HEK293 (cell line): ENCODE results near the gene STK11.

Source experiments
- BCL11A ChIP-seq: fragments of 450-650 bp; formaldehyde crosslinking; IDR thresholded peaks from 2 replicates; pipeline ENCODE4 v1.5.1; 2016; ENCODE audit warnings: low read depth, missing biosample characterization, missing genetic modification characterization
- CTCF ChIP-seq: fragments of 450-650 bp; formaldehyde crosslinking; IDR thresholded peaks from 2 replicates; pipeline ENCODE4 v1.5.1; 2016; ENCODE audit warnings: missing biosample characterization, missing genetic modification characterization
- EGR2 ChIP-seq: fragments of 450-650 bp; formaldehyde crosslinking; IDR thresholded peaks from 2 replicates; pipeline ENCODE4 v1.5.1; 2016; ENCODE audit warnings: low read depth, missing biosample characterization, missing genetic modification characterization
- HIC1 ChIP-seq: fragments of 450-650 bp; formaldehyde crosslinking; IDR thresholded peaks from 2 replicates; pipeline ENCODE4 v1.5.1; 2016; ENCODE audit warnings: missing biosample characterization, missing genetic modification characterization
- KLF10 ChIP-seq: fragments of 450-650 bp; IDR thresholded peaks from 2 replicates; pipeline ENCODE4 v1.5.1; 2018; ENCODE audit warnings: missing biosample characterization, mild to moderate bottlenecking, missing genetic modification characterization
- KLF16 ChIP-seq: fragments of 450-650 bp; formaldehyde crosslinking; IDR thresholded peaks from 2 replicates; pipeline ENCODE4 v1.5.1; 2017; ENCODE audit warnings: missing biosample characterization, missing genetic modification characterization
- PATZ1 ChIP-seq: fragments of 450-650 bp; formaldehyde crosslinking; IDR thresholded peaks from 2 replicates; pipeline ENCODE4 v1.5.1; 2016; ENCODE audit warnings: missing biosample characterization, missing genetic modification characterization
- PRDM1 ChIP-seq: fragments of 450-650 bp; formaldehyde crosslinking; IDR thresholded peaks from 2 replicates; pipeline ENCODE4; 2016; ENCODE audit warnings: missing biosample characterization, missing genetic modification characterization
- PRDM10 ChIP-seq: fragments of 450-650 bp; formaldehyde crosslinking; IDR thresholded peaks from 2 replicates; pipeline ENCODE4 v1.5.1; 2016; ENCODE audit warnings: missing biosample characterization, missing genetic modification characterization
- SP3 ChIP-seq: fragments of 450-650 bp; formaldehyde crosslinking; IDR thresholded peaks from 2 replicates; pipeline ENCODE4 v1.5.1; 2016; ENCODE audit warnings: missing biosample characterization, missing genetic modification characterization
- SP7 ChIP-seq: fragments of 450-650 bp; formaldehyde crosslinking; IDR thresholded peaks from 2 replicates; pipeline ENCODE4 v1.5.1; 2016; ENCODE audit warnings: missing biosample characterization, missing genetic modification characterization
- ZBTB20 ChIP-seq: fragments of 450-650 bp; formaldehyde crosslinking; IDR thresholded peaks from 2 replicates; pipeline ENCODE4 v1.5.1; 2016; ENCODE audit warnings: missing biosample characterization, missing genetic modification characterization
- ZBTB21 ChIP-seq: fragments of 450-650 bp; formaldehyde crosslinking; IDR thresholded peaks from 2 replicates; pipeline ENCODE4 v1.5.1; 2017; ENCODE audit warnings: missing biosample characterization, missing genetic modification characterization
- ZEB2 ChIP-seq: fragments of 450-650 bp; formaldehyde crosslinking; IDR thresholded peaks from 2 replicates; pipeline ENCODE4 v1.5.1; 2016; ENCODE audit warnings: missing biosample characterization, missing genetic modification characterization
- ZIC2 ChIP-seq: fragments of 450-650 bp; formaldehyde crosslinking; IDR thresholded peaks from 2 replicates; pipeline ENCODE4 v1.5.1; 2016; ENCODE audit warnings: missing biosample characterization, missing genetic modification characterization
- ZNF121 ChIP-seq: fragments of 450-650 bp; formaldehyde crosslinking; IDR thresholded peaks from 2 replicates; pipeline ENCODE4 v1.5.1; 2016; ENCODE audit warnings: missing biosample characterization, missing genetic modification characterization
- ZNF184 ChIP-seq: fragments of 450-650 bp; IDR thresholded peaks from 2 replicates; pipeline ENCODE4 v1.5.1; 2018; ENCODE audit warnings: missing biosample characterization, mild to moderate bottlenecking, missing genetic modification characterization
- ZNF239 ChIP-seq: fragments of 450-650 bp; formaldehyde crosslinking; IDR thresholded peaks from 2 replicates; pipeline ENCODE4 v1.5.1; 2016; ENCODE audit warnings: missing biosample characterization, missing genetic modification characterization
- ZNF24 ChIP-seq: fragments of 450-650 bp; formaldehyde crosslinking; IDR thresholded peaks from 2 replicates; pipeline ENCODE4 v1.5.1; 2016; ENCODE audit warnings: missing biosample characterization, missing genetic modification characterization
- ZNF302 ChIP-seq: fragments of 450-650 bp; formaldehyde crosslinking; IDR thresholded peaks from 2 replicates; pipeline ENCODE4 v1.5.1; 2016; ENCODE audit warnings: missing biosample characterization, missing genetic modification characterization, low read depth
- ZNF341 ChIP-seq: fragments of 450-650 bp; formaldehyde crosslinking; IDR thresholded peaks from 2 replicates; pipeline ENCODE4; 2016; ENCODE audit warnings: low read depth, missing biosample characterization, missing genetic modification characterization
- ZNF426 ChIP-seq: fragments of 450-650 bp; formaldehyde crosslinking; IDR thresholded peaks from 2 replicates; pipeline ENCODE4 v1.5.1; 2017; ENCODE audit warnings: missing biosample characterization, missing genetic modification characterization, mild to moderate bottlenecking, inconsistent platforms, moderate library complexity
- ZNF561 ChIP-seq: fragments of 450-650 bp; IDR thresholded peaks from 2 replicates; pipeline ENCODE4 v1.5.1; 2018; ENCODE audit warnings: missing biosample characterization, missing genetic modification characterization, borderline replicate concordance
- ZNF571 ChIP-seq: fragments of 450-650 bp; formaldehyde crosslinking; IDR thresholded peaks from 2 replicates; pipeline ENCODE4 v1.5.0; 2017; ENCODE audit warnings: missing biosample characterization, missing genetic modification characterization
- ZNF596 ChIP-seq: fragments of 450-650 bp; IDR thresholded peaks from 2 replicates; pipeline ENCODE4 v1.5.0; 2018; ENCODE audit warnings: missing biosample characterization, mild to moderate bottlenecking, missing genetic modification characterization, moderate library complexity
- ZNF600 ChIP-seq: fragments of 450-650 bp; formaldehyde crosslinking; IDR thresholded peaks from 2 replicates; pipeline ENCODE4 v1.5.1; 2016; ENCODE audit warnings: missing biosample characterization, missing genetic modification characterization
- ZNF610 ChIP-seq: fragments of 450-650 bp; formaldehyde crosslinking; IDR thresholded peaks from 2 replicates; pipeline ENCODE4 v1.5.1; 2016; ENCODE audit warnings: missing biosample characterization, missing genetic modification characterization, borderline replicate concordance
- ZNF629 ChIP-seq: fragments of 450-650 bp; formaldehyde crosslinking; IDR thresholded peaks from 2 replicates; pipeline ENCODE4 v1.5.1; 2017; ENCODE audit warnings: missing biosample characterization, missing genetic modification characterization
- ZNF660 ChIP-seq: fragments of 450-650 bp; IDR thresholded peaks from 2 replicates; pipeline ENCODE4 v1.5.1; 2018; ENCODE audit warnings: missing biosample characterization, mild to moderate bottlenecking, missing genetic modification characterization
- ZNF791 ChIP-seq: fragments of 450-650 bp; formaldehyde crosslinking; IDR thresholded peaks from 2 replicates; pipeline ENCODE4 v1.5.1; 2016; ENCODE audit warnings: missing biosample characterization, missing genetic modification characterization

Gene STK11

GRCh38 chr19:1239796-1240737, 34.5 kb downstream of the STK11 start (continued):
- no peak for TF ChIP-seq ZNF302 (tag by site-specific recombination)
- TF ChIP-seq PRDM1 (tag by site-specific recombination): no peak
- peak; percentile 93 for TF ChIP-seq ZNF341 (tag by site-specific recombination)
- TF ChIP-seq PATZ1 (tag by site-specific recombination): peak; percentile 96
- TF ChIP-seq SP7: 0 out of 2 replicates have a peak, but pooled peaks have one; percentile 4
- no peak for TF ChIP-seq ZNF426
- TF ChIP-seq ZEB2: peak; percentile 81
- TF ChIP-seq ZBTB21 (tag by site-specific recombination): peak; percentile 91
- peak; percentile 43; the same call in 1 of the 2 replicates for TF ChIP-seq ZBTB20 (tag by site-specific recombination)
- TF ChIP-seq ZNF629 (tag by site-specific recombination): peak; percentile 97
- TF ChIP-seq HIC1: peak; percentile 74
- peak; percentile 88; the same call in 1 of the 2 replicates for TF ChIP-seq ZNF660
- no peak for TF ChIP-seq ZNF571 (tag by site-specific recombination)
- TF ChIP-seq ZNF610 (tag by site-specific recombination): peak; percentile 34; the same call in 1 of the 2 replicates
- peak; percentile 47; the same call in 1 of the 2 replicates for TF ChIP-seq BCL11A (tag by site-specific recombination)
- 0 out of 2 replicates have a peak, but pooled peaks have one; percentile 17 for TF ChIP-seq ZNF121
- TF ChIP-seq ZIC2 (tag by site-specific recombination): peak; percentile 75
- peak; percentile 19; the same call in 1 of the 2 replicates for TF ChIP-seq ZNF184 (tag by site-specific recombination)
- peak; percentile 37; the same call in 1 of the 2 replicates for TF ChIP-seq SP3 (tag by site-specific recombination)
- no peak for TF ChIP-seq KLF16 (tag by site-specific recombination)
- 0 out of 2 replicates have a peak, but pooled peaks have one; percentile 39 for TF ChIP-seq ZNF24 (tag by site-specific recombination)
- TF ChIP-seq ZNF600 (tag by site-specific recombination): peak; percentile 79
- 0 out of 2 replicates have a peak, but pooled peaks have one; percentile 12 for TF ChIP-seq CTCF (tag by site-specific recombination)
- 0 out of 2 replicates have a peak, but pooled peaks have one; percentile 22 for TF ChIP-seq PRDM10 (tag by site-specific recombination)
- peak; percentile 85; the same call in 1 of the 2 replicates for TF ChIP-seq ZNF561 (tag by site-specific recombination)
- peak; percentile 96 for TF ChIP-seq KLF10 (tag by site-specific recombination)
- no peak for TF ChIP-seq ZNF239 (tag by site-specific recombination)
- peak; percentile 34 for TF ChIP-seq EGR2 (tag by site-specific recombination)
- TF ChIP-seq ZNF791 (tag by site-specific recombination): no peak
- peak; percentile 62; the same call in 1 of the 2 replicates for TF ChIP-seq ZNF596
